ENCODE measurements around the gene AGPAT2. TPM values are rescaled to one million over a fixed set of nuclear protein-coding genes. Genes with fewer than 3 reads are reported as not detected.

The AGPAT2 gene
- total RNA-seq, 1 donor from 2014 or later = 2.4 TPM

DNA sequence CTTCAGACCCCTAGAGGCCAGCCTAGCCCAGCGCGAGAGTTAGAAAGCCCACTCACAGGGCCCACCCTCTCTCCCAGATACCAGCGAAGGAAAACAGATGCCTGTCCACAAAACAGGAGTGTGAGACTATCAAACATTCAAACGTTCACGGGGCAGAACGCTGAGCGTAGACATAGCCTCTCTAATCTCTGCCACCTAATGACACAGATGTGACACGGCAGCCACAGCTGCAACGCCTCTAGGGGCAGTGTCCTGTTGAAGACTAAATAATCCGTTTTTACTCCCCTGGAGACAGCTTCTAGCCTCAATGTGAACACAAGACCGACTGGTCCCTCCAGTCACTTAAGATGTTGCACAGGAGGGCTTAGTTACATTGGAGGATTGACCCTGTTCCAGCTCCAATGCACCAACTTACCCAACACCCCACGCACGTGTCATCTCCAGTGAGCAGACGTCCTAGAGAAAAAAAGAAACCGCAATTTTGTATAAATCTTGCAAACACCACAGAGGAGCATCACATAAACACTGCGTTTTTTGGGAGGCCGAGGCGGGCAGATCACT, 39.5 kb upstream of the AGPAT2 start:
- Histone ChIP-seq H3K4me3 (peak overlapping the region; percentile 89), H3K27ac (no peak overlapping the region), H3K4me1 (peaks cover 9% of the 10 kb centered on the region), H3K79me2 (ENCODE audit: low read depth) (peaks cover 43% of the 10 kb centered on the region), H3K36me3 (no peaks in the 10 kb centered on the region), H3K4me2 (peak overlapping the region; percentile 82), H2AFZ (replicated peaks) (no peak overlapping the region), H3K27me3 (peaks cover 17% of the 10 kb centered on the region), H3K9ac (no peak overlapping the region), H3K9me3 (ENCODE audit: low read depth) (no peaks in the 10 kb centered on the region), H3F3A (ENCODE audit: low read depth) (peaks cover 48% of the 10 kb centered on the region), H4K20me1 (ENCODE audit: low read depth) (peaks cover 61% of the 10 kb centered on the region)
- Mint-ChIP-seq H3K4me3 (peak overlapping the region; percentile 98), H3K9me3 (no peaks in the 10 kb centered on the region), H3K27me3 (ENCODE audit: insufficient read depth, low read depth) (peaks cover 12% of the 10 kb centered on the region), H3K36me3 (peaks cover 19% of the 10 kb centered on the region), H3K27ac (peak overlapping the region; percentile 90), H3K4me1 (peaks cover 27% of the 10 kb centered on the region)
- TF ChIP-seq, protein P1, sequence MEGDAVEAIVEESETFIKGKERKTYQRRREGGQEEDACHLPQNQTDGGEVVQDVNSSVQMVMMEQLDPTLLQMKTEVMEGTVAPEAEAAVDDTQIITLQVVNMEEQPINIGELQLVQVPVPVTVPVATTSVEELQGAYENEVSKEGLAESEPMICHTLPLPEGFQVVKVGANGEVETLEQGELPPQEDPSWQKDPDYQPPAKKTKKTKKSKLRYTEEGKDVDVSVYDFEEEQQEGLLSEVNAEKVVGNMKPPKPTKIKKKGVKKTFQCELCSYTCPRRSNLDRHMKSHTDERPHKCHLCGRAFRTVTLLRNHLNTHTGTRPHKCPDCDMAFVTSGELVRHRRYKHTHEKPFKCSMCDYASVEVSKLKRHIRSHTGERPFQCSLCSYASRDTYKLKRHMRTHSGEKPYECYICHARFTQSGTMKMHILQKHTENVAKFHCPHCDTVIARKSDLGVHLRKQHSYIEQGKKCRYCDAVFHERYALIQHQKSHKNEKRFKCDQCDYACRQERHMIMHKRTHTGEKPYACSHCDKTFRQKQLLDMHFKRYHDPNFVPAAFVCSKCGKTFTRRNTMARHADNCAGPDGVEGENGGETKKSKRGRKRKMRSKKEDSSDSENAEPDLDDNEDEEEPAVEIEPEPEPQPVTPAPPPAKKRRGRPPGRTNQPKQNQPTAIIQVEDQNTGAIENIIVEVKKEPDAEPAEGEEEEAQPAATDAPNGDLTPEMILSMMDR (IDR thresholded peaks at IDR 0.05) = peak; percentile 57
- TF ChIP-seq EZH2phosphoT487 (IDR thresholded peaks at IDR 0.05) (no peak), EZH2 (IDR thresholded peaks at IDR 0.05) (no peak)
- peak; percentile 69 for DNase-seq (ENCODE audit: low spot score)

- H3K9me3 ChIP-seq (ENCODE audit: low read depth) = no peaks in the 10 kb centered on the region
- H3K27ac ChIP-seq = no peak overlapping the region
- Mint-ChIP-seq H3K27ac (no peak overlapping the region), H3K9me3 (no peaks in the 10 kb centered on the region), H3K4me3 (peak overlapping the region; percentile 98), H3K27me3 (ENCODE audit: insufficient read depth, low read depth) (peaks cover 14% of the 10 kb centered on the region), H3K4me1 (peaks cover 31% of the 10 kb centered on the region), H3K36me3 (peaks cover 20% of the 10 kb centered on the region)
- peaks cover 17% of the 10 kb centered on the region for H3K27me3 ChIP-seq
- H3K9ac ChIP-seq = no peak overlapping the region
- H3K4me3 ChIP-seq = no peak overlapping the region
- H3K4me2 ChIP-seq = peak overlapping the region; percentile 29
- peaks cover 54% of the 10 kb centered on the region for H3F3A ChIP-seq (ENCODE audit: low read depth)
- no peak for TF ChIP-seq EZH2phosphoT487 (IDR thresholded peaks at IDR 0.05)
- TF ChIP-seq, protein P1 (IDR thresholded peaks at IDR 0.05) = no peak
- TF ChIP-seq EZH2 (IDR thresholded peaks at IDR 0.05) = no peak
- H3K4me1 ChIP-seq = peaks cover 9% of the 10 kb centered on the region
- H3K36me3 ChIP-seq = no peaks in the 10 kb centered on the region
- H3K79me2 ChIP-seq (ENCODE audit: low read depth) = peaks cover 43% of the 10 kb centered on the region
- H2AFZ ChIP-seq (replicated peaks) = no peak overlapping the region
- peaks cover 67% of the 10 kb centered on the region for H4K20me1 ChIP-seq (ENCODE audit: low read depth)
- no peak for DNase-seq (ENCODE audit: low spot score)
Observed at GRCh38 chr9:136726118-136726517, 38.9 kb upstream of the AGPAT2 start.

GRCh38 chr9:136725612-136726011, 38.4 kb upstream of the AGPAT2 start:
- Histone ChIP-seq H3K27ac (no peak overlapping the region), H3K27me3 (peaks cover 17% of the 10 kb centered on the region), H3K9me3 (ENCODE audit: low read depth) (no peaks in the 10 kb centered on the region), H3F3A (ENCODE audit: low read depth) (peaks cover 59% of the 10 kb centered on the region), H2AFZ (replicated peaks) (no peak overlapping the region), H3K9ac (no peak overlapping the region), H3K79me2 (ENCODE audit: low read depth) (peaks cover 43% of the 10 kb centered on the region), H4K20me1 (ENCODE audit: low read depth) (peaks cover 72% of the 10 kb centered on the region), H3K4me1 (peaks cover 11% of the 10 kb centered on the region), H3K4me2 (peak overlapping the region; percentile 29), H3K4me3 (no peak overlapping the region), H3K36me3 (no peaks in the 10 kb centered on the region)
- Mint-ChIP-seq H3K36me3 (peaks cover 21% of the 10 kb centered on the region), H3K27me3 (ENCODE audit: insufficient read depth, low read depth) (peaks cover 15% of the 10 kb centered on the region), H3K9me3 (no peaks in the 10 kb centered on the region), H3K27ac (no peak overlapping the region), H3K4me1 (peaks cover 35% of the 10 kb centered on the region), H3K4me3 (peak overlapping the region; percentile 59)
- TF ChIP-seq EZH2 (IDR thresholded peaks at IDR 0.05) = no peak
- no peak for TF ChIP-seq EZH2phosphoT487 (IDR thresholded peaks at IDR 0.05)
- TF ChIP-seq, protein P1 (IDR thresholded peaks at IDR 0.05) = no peak
- DNase-seq (ENCODE audit: low spot score) = no peak
